Astrocyte of the cerebellum (primary cell): ENCODE measurements around the gene NCCRP1.

Experiments
- DNase-seq: peaks from one replicate; pipeline ENCODE4 v3.0.0-alpha.2; 2011; ENCODE audit warnings: low read depth
- H3K4me3 ChIP-seq: 2 replicates; pipeline ENCODE4 v1.5.1; 2011; ENCODE audit warnings: mild to moderate bottlenecking, low read depth, low read length, moderate library complexity
- in situ Hi-C: cut with HindIII; loops from 2 replicates; pipeline ENCODE4 v1.10.0; 2017; ENCODE audit warnings: low sequenced_read_pairs
- TF ChIP-seq, protein P1 (sequence below): IDR thresholded peaks from 2 replicates; pipeline ENCODE4 v1.5.1; 2012; ENCODE audit warnings: low read length, low read depth, moderate library complexity, mild to moderate bottlenecking; ENCODE audit errors: missing control alignments

NCCRP1 gene

DNA sequence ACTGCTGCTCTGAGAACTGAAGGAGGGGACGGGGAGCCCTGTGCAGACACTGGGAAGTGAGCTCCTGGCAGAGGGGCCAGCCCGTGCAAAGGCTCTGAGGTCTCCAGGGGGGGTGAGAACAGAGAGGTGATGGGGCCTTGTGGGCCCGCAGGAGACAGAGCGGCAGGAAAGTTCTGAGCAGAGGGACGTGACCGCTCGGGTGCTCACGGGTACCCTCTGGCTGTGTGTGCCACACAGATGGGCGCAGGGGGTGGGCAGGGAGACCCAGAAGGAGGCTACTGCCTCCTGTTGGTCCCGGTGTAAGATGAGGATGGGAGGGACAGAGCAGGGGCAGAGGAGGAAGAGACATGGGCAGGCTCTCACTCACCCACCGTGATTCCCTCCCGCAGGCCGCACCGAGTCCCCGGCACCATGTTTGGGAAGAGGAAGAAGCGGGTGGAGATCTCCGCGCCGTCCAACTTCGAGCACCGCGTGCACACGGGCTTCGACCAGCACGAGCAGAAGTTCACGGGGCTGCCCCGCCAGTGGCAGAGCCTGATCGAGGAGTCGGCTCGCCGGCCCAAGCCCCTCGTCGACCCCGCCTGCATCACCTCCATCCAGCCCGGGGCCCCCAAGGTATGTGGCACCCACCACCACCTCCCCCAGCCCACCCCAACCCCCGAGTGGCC lies 27.5 kb upstream of the NCCRP1 start:
- TF ChIP-seq, protein P1, sequence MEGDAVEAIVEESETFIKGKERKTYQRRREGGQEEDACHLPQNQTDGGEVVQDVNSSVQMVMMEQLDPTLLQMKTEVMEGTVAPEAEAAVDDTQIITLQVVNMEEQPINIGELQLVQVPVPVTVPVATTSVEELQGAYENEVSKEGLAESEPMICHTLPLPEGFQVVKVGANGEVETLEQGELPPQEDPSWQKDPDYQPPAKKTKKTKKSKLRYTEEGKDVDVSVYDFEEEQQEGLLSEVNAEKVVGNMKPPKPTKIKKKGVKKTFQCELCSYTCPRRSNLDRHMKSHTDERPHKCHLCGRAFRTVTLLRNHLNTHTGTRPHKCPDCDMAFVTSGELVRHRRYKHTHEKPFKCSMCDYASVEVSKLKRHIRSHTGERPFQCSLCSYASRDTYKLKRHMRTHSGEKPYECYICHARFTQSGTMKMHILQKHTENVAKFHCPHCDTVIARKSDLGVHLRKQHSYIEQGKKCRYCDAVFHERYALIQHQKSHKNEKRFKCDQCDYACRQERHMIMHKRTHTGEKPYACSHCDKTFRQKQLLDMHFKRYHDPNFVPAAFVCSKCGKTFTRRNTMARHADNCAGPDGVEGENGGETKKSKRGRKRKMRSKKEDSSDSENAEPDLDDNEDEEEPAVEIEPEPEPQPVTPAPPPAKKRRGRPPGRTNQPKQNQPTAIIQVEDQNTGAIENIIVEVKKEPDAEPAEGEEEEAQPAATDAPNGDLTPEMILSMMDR = no peak
- in situ Hi-C loops = no loop called here

GRCh38 chr19:39170386-39171231 lies 26.2 kb upstream of the NCCRP1 start:
- TF ChIP-seq, protein P1 = no peak
- no peak overlapping the region for H3K4me3 ChIP-seq
- in situ Hi-C loops = no loop called here
- no peak for DNase-seq

More for the DNA sequence above, 27.5 kb upstream of the NCCRP1 start:
- DNase-seq = no peak
- H3K4me3 ChIP-seq = no peak overlapping the region

- no peak overlapping the region for H3K4me3 ChIP-seq
- no peak for DNase-seq
- TF ChIP-seq, protein P1 = no peak
- in situ Hi-C loops = no loop called here
Measured at GRCh38 chr19:39171479-39172465, 25.0 kb upstream of the NCCRP1 start.

DNA sequence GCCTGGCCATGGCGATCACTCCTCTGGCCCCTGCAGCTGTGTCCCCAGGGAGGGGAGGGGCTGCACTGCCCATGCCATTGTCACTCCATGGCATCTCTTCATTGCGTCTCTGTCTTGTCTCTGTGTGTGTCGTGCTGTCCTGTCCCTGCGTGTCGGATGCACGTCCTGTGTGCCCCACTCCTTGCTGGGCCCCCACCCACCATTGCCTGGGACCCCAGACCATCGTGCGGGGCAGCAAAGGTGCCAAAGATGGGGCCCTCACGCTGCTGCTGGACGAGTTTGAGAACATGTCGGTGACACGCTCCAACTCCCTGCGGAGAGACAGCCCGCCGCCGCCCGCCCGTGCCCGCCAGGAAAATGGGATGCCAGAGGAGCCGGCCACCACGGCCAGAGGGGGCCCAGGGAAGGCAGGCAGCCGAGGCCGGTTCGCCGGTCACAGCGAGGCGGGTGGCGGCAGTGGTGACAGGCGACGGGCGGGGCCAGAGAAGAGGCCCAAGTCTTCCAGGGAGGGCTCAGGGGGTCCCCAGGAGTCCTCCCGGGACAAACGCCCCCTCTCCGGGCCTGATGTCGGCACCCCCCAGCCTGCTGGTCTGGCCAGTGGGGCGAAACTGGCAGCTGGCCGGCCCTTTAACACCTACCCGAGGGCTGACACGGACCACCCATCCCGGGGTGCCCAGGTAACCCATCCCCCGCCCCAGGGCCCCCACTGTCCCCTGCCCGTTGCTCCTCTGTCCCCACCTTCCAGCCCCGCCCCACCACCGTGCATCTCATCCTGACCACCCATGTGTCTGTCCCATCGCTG lies 23.9 kb upstream of the NCCRP1 start:
- H3K4me3 ChIP-seq = no peak overlapping the region
- no peak for DNase-seq
- in situ Hi-C loops = no loop called here
- TF ChIP-seq, protein P1 = no peak

DNA sequence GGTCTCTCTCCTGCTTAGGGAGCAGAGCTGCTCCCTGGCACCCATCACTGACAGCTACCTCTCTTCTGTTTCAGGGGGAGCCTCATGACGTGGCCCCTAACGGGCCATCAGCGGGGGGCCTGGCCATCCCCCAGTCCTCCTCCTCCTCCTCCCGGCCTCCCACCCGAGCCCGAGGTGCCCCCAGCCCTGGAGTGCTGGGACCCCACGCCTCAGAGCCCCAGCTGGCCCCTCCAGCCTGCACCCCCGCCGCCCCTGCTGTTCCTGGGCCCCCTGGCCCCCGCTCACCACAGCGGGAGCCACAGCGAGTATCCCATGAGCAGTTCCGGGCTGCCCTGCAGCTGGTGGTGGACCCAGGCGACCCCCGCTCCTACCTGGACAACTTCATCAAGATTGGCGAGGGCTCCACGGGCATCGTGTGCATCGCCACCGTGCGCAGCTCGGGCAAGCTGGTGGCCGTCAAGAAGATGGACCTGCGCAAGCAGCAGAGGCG lies 23.2 kb upstream of the NCCRP1 start:
- TF ChIP-seq, protein P1 = no peak
- no peak for DNase-seq
- H3K4me3 ChIP-seq = no peak overlapping the region
- in situ Hi-C loops = no loop called here
